Retinal pigment epithelial cell (primary cell): ENCODE results near the gene YAP1.

ENCODE experiments used
- DNase-seq: peaks from one replicate; pipeline ENCODE4 v3.0.0-alpha.2; 2010; ENCODE audit warnings: low read depth
- H3K4me3 ChIP-seq: 2 replicates; pipeline ENCODE4 v1.5.1; 2011; ENCODE audit warnings: mild to moderate bottlenecking, low read length, control low read depth, moderate library complexity
- TF ChIP-seq, protein P1 (sequence below): conservative IDR thresholded peaks from 2 replicates; pipeline ENCODE4 v1.5.1; 2011; ENCODE audit warnings: low read depth, low read length, control low read depth, inconsistent platforms

YAP1 gene

DNA sequence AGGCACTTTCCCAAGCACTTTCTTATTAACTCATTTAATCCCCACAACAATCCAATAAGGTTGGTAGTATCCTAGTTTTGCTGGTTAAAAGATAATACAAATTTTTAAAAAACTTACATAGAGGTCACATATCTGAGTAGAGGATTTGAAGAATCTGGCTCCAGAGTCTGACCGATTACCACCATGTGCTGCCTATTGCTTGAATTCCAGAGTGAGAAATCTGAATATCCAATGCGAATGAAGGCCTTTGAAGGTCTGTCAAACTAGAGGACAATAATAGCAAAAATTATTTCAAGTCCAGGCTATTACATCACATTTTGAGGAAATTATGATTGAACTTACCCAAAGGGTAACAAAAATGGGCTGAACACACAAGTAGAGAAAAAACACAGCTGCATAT is 129.2 kb downstream of the YAP1 start:
- DNase-seq, result no peak
- TF ChIP-seq, protein P1, sequence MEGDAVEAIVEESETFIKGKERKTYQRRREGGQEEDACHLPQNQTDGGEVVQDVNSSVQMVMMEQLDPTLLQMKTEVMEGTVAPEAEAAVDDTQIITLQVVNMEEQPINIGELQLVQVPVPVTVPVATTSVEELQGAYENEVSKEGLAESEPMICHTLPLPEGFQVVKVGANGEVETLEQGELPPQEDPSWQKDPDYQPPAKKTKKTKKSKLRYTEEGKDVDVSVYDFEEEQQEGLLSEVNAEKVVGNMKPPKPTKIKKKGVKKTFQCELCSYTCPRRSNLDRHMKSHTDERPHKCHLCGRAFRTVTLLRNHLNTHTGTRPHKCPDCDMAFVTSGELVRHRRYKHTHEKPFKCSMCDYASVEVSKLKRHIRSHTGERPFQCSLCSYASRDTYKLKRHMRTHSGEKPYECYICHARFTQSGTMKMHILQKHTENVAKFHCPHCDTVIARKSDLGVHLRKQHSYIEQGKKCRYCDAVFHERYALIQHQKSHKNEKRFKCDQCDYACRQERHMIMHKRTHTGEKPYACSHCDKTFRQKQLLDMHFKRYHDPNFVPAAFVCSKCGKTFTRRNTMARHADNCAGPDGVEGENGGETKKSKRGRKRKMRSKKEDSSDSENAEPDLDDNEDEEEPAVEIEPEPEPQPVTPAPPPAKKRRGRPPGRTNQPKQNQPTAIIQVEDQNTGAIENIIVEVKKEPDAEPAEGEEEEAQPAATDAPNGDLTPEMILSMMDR, result no peak
- no peak overlapping the region for H3K4me3 ChIP-seq

DNA sequence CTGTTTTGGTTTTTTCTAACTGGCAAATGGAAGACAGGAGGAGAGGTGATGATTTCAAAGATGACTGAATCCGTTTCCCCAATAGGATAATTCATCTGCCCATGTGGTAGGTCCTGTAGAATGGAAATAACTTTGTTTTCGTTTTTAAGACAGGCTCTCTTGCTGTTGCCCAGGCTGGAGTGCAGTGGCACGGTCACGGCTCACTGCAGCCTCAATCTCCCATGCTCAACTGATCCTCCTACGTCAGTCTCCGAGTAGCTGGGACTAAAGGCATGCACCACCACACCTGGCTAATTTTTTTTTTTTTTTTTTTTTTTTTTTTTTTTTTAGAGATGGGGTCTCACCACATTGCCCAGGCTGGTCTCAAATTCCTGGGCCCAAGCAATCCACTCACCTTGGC is 129.7 kb downstream of the YAP1 start:
- no peak for DNase-seq
- no peak overlapping the region for H3K4me3 ChIP-seq
- TF ChIP-seq, protein P1, result no peak

DNA sequence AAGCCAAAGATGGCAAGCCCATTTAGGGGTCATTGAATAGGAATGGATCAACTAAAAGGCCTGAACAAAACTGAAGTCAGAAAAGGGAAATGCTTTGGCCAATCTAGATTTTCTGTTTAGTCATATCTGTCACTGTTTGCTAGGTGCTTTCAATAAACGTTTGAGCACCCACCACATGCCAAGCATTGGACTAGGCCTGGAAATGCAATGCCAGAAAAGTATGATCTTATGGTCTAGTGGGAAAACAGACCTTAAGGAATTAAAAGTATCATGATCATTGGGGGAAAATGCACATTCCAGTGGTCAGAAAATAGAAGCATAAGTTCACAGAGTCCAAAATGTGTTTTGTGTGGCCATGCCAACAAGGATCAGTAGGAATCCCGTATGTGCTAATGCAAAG is 130.3 kb downstream of the YAP1 start:
- TF ChIP-seq, protein P1, result no peak
- H3K4me3 ChIP-seq, result no peak overlapping the region
- peak; percentile 77 for DNase-seq

DNA sequence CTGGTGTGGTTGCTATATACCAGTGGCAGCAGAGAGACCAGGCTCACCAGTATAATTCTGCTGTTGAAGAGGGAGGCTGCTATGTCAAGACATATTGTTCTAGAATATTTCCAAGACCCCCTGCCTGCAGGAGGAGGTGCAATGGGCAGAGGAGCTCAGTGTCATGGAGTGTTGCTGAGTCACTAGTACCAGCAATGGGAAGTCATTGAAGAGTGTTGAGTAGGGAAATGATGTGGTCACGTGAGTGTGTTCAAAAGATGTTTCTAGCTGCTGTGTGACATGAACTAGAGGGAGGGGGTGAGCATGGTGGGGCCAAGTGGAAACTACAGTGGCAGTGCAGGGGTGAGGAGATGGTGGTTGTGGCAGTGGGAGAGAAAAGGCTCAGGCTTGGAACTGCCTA is 130.8 kb downstream of the YAP1 start:
- DNase-seq, result no peak
- TF ChIP-seq, protein P1, result no peak
- H3K4me3 ChIP-seq, result no peak overlapping the region

DNA sequence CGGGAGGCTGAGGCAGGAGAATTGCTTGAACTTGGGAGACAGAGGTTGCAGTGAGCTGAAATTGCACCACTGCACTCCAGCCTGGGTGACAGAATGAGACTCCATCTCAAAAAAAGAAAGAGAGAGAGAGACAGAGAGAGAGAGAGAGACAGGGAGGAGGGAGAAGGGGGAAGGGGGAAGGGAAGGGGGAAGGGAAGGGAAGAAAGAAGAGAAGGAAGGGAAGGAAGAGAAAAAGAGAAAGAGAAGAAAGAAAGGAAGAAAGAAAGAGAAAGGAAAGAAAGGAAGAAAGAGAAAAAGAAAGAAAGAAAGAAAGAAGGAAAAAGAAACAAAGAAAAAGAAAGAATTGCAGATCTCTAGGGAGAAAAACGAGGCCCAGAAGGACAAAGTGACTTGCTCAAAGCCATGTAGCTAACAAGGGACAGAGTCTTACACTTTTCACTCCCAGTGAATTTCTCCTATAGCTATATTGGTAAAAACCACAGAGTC is 133.2 kb downstream of the YAP1 start:
- H3K4me3 ChIP-seq, result no peak overlapping the region
- DNase-seq, result no peak
- TF ChIP-seq, protein P1, result no peak

DNA sequence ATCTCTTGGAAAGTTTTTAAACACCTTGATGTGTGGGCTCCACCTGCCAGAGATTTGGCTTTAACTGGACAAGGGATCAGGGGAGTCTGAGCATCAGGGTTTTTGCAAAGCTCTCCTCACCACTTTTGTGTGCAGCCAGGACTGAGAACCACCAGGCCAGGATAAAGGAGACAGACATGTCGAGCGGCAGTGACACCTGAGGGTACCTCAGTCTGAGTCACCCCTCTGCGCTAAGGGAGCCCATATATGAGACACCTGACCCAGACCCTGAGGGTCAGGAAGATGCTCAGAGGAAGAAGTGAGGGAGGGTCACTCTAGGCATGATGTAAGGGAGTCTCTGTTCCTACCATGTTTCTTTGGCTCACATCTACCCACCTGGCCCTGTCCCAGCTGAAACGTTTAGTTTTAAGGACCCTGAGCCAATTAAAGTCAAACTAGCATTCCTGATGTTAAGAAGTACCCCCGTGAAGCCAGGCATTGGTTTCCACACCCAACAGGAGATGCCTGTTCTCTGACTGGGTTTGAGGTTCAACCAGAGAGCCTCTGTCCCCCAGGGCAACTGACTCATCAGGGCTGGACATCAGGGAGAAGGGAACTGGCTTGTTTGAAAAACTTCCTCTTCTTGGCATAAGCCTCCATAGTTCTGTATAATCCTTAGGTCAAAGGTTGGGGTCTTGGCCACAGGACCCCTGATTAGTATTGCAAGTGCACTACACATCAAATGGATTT is 134.6 kb downstream of the YAP1 start:
- DNase-seq, result no peak
- TF ChIP-seq, protein P1, result no peak
- no peak overlapping the region for H3K4me3 ChIP-seq

DNA sequence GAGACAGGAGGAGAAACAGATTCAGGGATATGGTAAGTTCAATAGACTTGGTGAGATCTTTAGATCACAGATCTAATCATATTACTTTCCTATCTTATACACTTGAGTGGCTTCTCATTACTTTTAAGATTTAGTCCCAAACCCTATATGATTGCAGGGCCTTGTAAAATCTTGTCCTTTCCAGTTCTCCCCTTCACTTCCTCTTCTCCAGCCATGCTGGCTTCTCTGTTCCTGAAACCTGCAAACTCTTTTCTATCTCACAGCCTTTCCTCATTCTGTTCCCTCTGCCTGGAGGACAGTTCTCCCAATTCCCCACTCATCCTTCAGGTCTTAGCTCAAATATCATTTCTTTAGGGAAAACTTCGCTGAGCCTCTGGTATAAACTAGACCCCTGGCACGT is 141.2 kb downstream of the YAP1 start:
- no peak overlapping the region for H3K4me3 ChIP-seq
- DNase-seq, result no peak
- TF ChIP-seq, protein P1, result no peak
